Kidney epithelial cell (primary cell): ENCODE results near the gene GRB10. TPM values are rescaled to one million over a fixed set of nuclear protein-coding genes. Genes with fewer than 3 reads are reported as not detected.
"Not testable (repeated sequence)": the region's sequence is repeated elsewhere in the genome, so short reads cannot be mapped to it uniquely, and the experiment has no call there.

Experiments
- DNase-seq: peaks from one replicate; pipeline ENCODE4 v3.0.0-alpha.2; 2010; ENCODE audit warnings: low read depth
- H3K27me3 ChIP-seq: 2 replicates; pipeline ENCODE4 v1.6.0; 2011; ENCODE audit warnings: low read length; ENCODE audit not compliant: control insufficient read depth, insufficient read depth
- H3K36me3 ChIP-seq: 2 replicates; pipeline ENCODE4 v1.5.1; 2011; ENCODE audit warnings: low read length; ENCODE audit not compliant: control insufficient read depth, insufficient read depth
- H3K4me3 ChIP-seq: 2 replicates; pipeline ENCODE4 v1.5.1; 2011; ENCODE audit warnings: low read depth, mild to moderate bottlenecking, control low read depth, low read length
- total RNA-seq: library from RNA; depleted of rRNA; stranded (reverse); fragments of >200 nt; gene quantifications from 2 replicates; pipeline ENCODE4 v1.2.3, GENCODE V29; 2015
- TF ChIP-seq, protein P1 (sequence below): IDR thresholded peaks from 2 replicates; pipeline ENCODE4 v1.5.1; 2011; ENCODE audit warnings: mild to moderate bottlenecking, moderate library complexity, low read length, control low read depth, inconsistent platforms; ENCODE audit not compliant: insufficient read depth, poor library complexity, severe bottlenecking

GRB10 gene
- total RNA-seq, 1 donor from 2014 or later: 86.3 TPM

DNA sequence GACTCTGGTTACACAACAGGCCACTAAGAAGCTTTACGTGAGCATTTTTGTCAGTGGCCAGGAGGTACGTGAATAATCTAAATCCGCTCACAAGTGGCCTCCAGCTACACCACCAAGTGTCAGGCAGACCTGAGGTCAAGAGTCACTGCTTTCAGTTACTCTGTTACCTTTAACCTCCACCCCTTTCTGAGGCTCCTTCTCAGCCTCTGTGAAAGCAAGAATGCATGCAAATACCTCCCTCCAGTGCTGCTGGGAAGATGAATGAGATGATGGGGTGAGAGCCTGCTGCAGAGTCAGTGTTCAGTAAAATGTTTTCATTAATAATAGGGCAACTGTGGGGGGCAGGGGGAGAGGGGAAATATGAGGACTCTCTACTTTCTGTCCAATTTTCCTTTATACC, 228.7 kb downstream of the GRB10 start:
- TF ChIP-seq, protein P1, sequence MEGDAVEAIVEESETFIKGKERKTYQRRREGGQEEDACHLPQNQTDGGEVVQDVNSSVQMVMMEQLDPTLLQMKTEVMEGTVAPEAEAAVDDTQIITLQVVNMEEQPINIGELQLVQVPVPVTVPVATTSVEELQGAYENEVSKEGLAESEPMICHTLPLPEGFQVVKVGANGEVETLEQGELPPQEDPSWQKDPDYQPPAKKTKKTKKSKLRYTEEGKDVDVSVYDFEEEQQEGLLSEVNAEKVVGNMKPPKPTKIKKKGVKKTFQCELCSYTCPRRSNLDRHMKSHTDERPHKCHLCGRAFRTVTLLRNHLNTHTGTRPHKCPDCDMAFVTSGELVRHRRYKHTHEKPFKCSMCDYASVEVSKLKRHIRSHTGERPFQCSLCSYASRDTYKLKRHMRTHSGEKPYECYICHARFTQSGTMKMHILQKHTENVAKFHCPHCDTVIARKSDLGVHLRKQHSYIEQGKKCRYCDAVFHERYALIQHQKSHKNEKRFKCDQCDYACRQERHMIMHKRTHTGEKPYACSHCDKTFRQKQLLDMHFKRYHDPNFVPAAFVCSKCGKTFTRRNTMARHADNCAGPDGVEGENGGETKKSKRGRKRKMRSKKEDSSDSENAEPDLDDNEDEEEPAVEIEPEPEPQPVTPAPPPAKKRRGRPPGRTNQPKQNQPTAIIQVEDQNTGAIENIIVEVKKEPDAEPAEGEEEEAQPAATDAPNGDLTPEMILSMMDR: no peak

GRCh38 chr7:50552921-50553320, 229.8 kb downstream of the GRB10 start:
- TF ChIP-seq, protein P1: no peak
- DNase-seq: no peak
- no peak overlapping the region for H3K4me3 ChIP-seq
- peaks cover 8% of the 10 kb centered on the region for H3K27me3 ChIP-seq
- no peaks in the 10 kb centered on the region for H3K36me3 ChIP-seq

More for the DNA sequence above, 228.7 kb downstream of the GRB10 start:
- DNase-seq: no peak
- Histone ChIP-seq H3K4me3 (no peak overlapping the region), H3K27me3 (peaks cover 8% of the 10 kb centered on the region), H3K36me3 (no peaks in the 10 kb centered on the region)

DNA sequence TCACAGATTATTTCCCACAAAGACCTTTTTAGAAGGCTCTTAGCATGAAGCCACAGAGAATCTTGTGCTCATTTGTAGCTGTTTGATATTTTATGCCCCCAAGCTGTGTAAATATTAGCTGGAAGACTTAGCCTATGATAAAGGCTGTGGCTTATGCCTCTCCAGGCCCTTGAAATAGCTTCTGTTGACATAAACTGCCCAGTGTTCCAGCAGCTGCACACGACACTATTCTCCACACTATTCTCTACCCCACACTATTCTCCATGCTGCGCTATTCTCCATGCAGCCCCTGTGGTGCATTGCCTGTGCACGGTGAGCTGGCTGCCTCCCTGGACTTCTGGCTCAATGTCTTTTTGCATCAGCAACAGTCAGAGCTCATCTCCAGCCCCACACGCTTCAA, 230.6 kb downstream of the GRB10 start:
- Histone ChIP-seq H3K36me3 (no peaks in the 10 kb centered on the region), H3K27me3 (peaks cover 8% of the 10 kb centered on the region), H3K4me3 (no peak overlapping the region)
- TF ChIP-seq, protein P1: no peak
- no peak for DNase-seq

DNA sequence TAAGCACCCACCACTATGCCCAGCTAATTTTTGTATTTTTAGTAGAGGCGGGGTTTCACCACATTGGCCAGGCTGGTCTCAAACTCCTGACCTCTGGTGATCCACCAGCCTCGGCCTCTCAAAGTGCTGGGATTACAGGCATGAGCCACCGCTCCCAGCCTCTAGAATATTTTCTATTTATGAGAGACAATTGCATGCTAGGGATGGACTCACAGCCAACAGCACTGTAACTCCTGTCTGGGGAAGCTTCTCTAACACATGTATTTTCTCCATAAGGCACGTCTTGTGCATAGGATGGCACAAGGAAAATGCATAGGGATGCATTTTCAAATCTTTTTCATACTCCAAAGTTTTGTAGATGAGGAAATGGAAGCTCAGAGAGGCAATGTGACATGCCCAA, 237.1 kb downstream of the GRB10 start:
- not testable (repeated sequence) for H3K36me3 ChIP-seq, H3K4me3 ChIP-seq, H3K27me3 ChIP-seq, DNase-seq

- TF ChIP-seq, protein P1: no peak
- Histone ChIP-seq H3K36me3 (no peaks in the 10 kb centered on the region), H3K4me3 (no peak overlapping the region), H3K27me3 (peaks cover 2% of the 10 kb centered on the region)
- DNase-seq: no peak
Observed at GRCh38 chr7:50544992-50545391, 237.7 kb downstream of the GRB10 start.

- no peak for DNase-seq
- Histone ChIP-seq H3K36me3 (no peaks in the 10 kb centered on the region), H3K4me3 (no peak overlapping the region), H3K27me3 (peaks cover 2% of the 10 kb centered on the region)
- TF ChIP-seq, protein P1: no peak
Observed at GRCh38 chr7:50543776-50544442, 238.8 kb downstream of the GRB10 start.
